HepG2 (cell line): ENCODE data around the gene NDUFB10. TPM values are rescaled to one million over a fixed set of nuclear protein-coding genes. Genes with fewer than 3 reads are reported as not detected.

Source experiments
- ERF ChIP-seq: IDR thresholded peaks from 2 replicates; pipeline ENCODE4 v1.6.1; 2018; ENCODE audit warnings: missing biosample characterization, missing genetic modification reagents
- FIP1L1 ChIP-seq: fragments of 200-400 bp; formaldehyde crosslinking; IDR thresholded peaks from 2 replicates; pipeline ENCODE4 v1.6.1; 2018; ENCODE audit warnings: low read depth, mild to moderate bottlenecking, low read length, moderate library complexity, borderline replicate concordance; ENCODE audit not compliant: insufficient read depth
- GMEB2 ChIP-seq: IDR thresholded peaks from 2 replicates; pipeline ENCODE4 v1.6.1; 2016; ENCODE audit warnings: missing biosample characterization, missing genetic modification reagents, low read depth
- HES4 ChIP-seq: sonication (generic); formaldehyde crosslinking; IDR thresholded peaks from 2 replicates; pipeline ENCODE4 v1.9.0; 2021; ENCODE audit warnings: mild to moderate bottlenecking, missing genetic modification reagents, borderline replicate concordance
- JDP2 ChIP-seq: sonication (generic); formaldehyde crosslinking; IDR thresholded peaks from 2 replicates; pipeline ENCODE4 v1.8.1; 2022; ENCODE audit warnings: missing genetic modification reagents, borderline replicate concordance
- KDM4B ChIP-seq: sonication (generic); formaldehyde crosslinking; IDR thresholded peaks from 2 replicates; pipeline ENCODE4 v1.4.0; 2020; ENCODE audit warnings: missing genetic modification reagents
- MLX ChIP-seq: IDR thresholded peaks from 2 replicates; pipeline ENCODE4 v1.6.1; 2016
- MXD3 ChIP-seq: IDR thresholded peaks from 2 replicates; pipeline ENCODE4 v1.6.1; 2016; ENCODE audit warnings: mild to moderate bottlenecking, missing biosample characterization, missing genetic modification reagents
- POLR2AphosphoS2 ChIP-seq: IDR thresholded peaks from 2 replicates; pipeline ENCODE4 v1.6.1; 2011; ENCODE audit warnings: low read depth, low read length, improper control_type of control experiment
- SALL1 ChIP-seq: sonication (generic); formaldehyde crosslinking; IDR thresholded peaks from 2 replicates; pipeline ENCODE4 v1.8.0; 2022; ENCODE audit warnings: mild to moderate bottlenecking, missing genetic modification reagents
- SRF ChIP-seq: IDR thresholded peaks from 2 replicates; pipeline ENCODE4 v1.6.1; 2011; ENCODE audit warnings: mild to moderate bottlenecking, low read depth, low read length, moderate library complexity
- TFE3 ChIP-seq: IDR thresholded peaks from 2 replicates; pipeline ENCODE4 v1.6.1; 2016
- ZFP36 ChIP-seq: fragments of 150-350 bp; IDR thresholded peaks from 2 replicates; pipeline ENCODE4 v1.6.1; 2018; ENCODE audit warnings: borderline replicate concordance, low read length, low read depth; ENCODE audit not compliant: partially characterized antibody
- ZNF234 ChIP-seq: sonication (generic); formaldehyde crosslinking; conservative IDR thresholded peaks from 2 replicates; pipeline ENCODE4 v1.5.1; 2020; ENCODE audit warnings: mild to moderate bottlenecking, missing genetic modification reagents
- ZNF326 ChIP-seq: sonication (generic); formaldehyde crosslinking; IDR thresholded peaks from 2 replicates; pipeline ENCODE4 v1.4.0; 2020; ENCODE audit warnings: missing genetic modification reagents, borderline replicate concordance
- ZNF354B ChIP-seq: sonication (generic); formaldehyde crosslinking; IDR thresholded peaks from 2 replicates; pipeline ENCODE4 v1.8.0; 2022; ENCODE audit warnings: mild to moderate bottlenecking, missing genetic modification reagents
- ZNF468 ChIP-seq: sonication (generic); formaldehyde crosslinking; IDR thresholded peaks from 2 replicates; pipeline ENCODE4 v1.8.0; 2022; ENCODE audit warnings: mild to moderate bottlenecking, moderate library complexity, missing genetic modification reagents
- ZNF530 ChIP-seq: sonication (generic); formaldehyde crosslinking; IDR thresholded peaks from 2 replicates; pipeline ENCODE4 v1.5.0; 2020; ENCODE audit warnings: low read depth, mild to moderate bottlenecking, missing genetic modification reagents
- ZNF543 ChIP-seq: sonication (generic); formaldehyde crosslinking; IDR thresholded peaks from 2 replicates; pipeline ENCODE4 v1.4.0; 2020; ENCODE audit warnings: mild to moderate bottlenecking, missing genetic modification reagents
- ZNF605 ChIP-seq: sonication (generic); formaldehyde crosslinking; IDR thresholded peaks from 2 replicates; pipeline ENCODE4 v1.8.0; 2022; ENCODE audit warnings: mild to moderate bottlenecking, missing genetic modification reagents
- ZNF674 ChIP-seq: sonication (generic); formaldehyde crosslinking; IDR thresholded peaks from 2 replicates; pipeline ENCODE4 v1.5.0; 2020; ENCODE audit warnings: low read depth, mild to moderate bottlenecking, missing genetic modification reagents
- polyA plus RNA-seq, 8 experiments: library from polyadenylated mRNA; depleted of rRNA in 3 of 8; stranded (reverse) in 7 of 8; unstranded in 1 of 8; fragments of >200 nt; fragmentation: Illumina TruSeq in 4 of 8; extraction: Trizol in 4 of 8; gene quantifications; 2 replicates each; pipeline versions ENCODE4 v1.2.1 to v1.2.3, GENCODE V29; 2011 to 2016; ENCODE audit warnings: low read depth in 4 of 8, missing spikeins in 1 of 8, mixed read lengths in 1 of 8; ENCODE audit not compliant: insufficient read depth in 1 of 8
- total RNA-seq, 5 experiments: library from RNA; depleted of rRNA; stranded (reverse); fragments of >200 nt; fragmentation: Illumina TruSeq; extraction: Trizol; gene quantifications; 2 replicates each; pipeline ENCODE4 v1.2.3, GENCODE V29; 2016; ENCODE audit warnings: low read depth in 1 of 5
- TF ChIP-seq, protein P1 (sequence below): sonication (generic); formaldehyde crosslinking; IDR thresholded peaks from 2 replicates; pipeline ENCODE4 v1.4.0; 2020; ENCODE audit warnings: missing genetic modification reagents, mild to moderate bottlenecking, borderline replicate concordance
- TF ChIP-seq, protein P2 (sequence below): sonication (generic); formaldehyde crosslinking; IDR thresholded peaks from 2 replicates; pipeline ENCODE4 v1.5.0; 2020; ENCODE audit warnings: missing genetic modification reagents

The NDUFB10 gene
- total and polyA plus RNA-seq, 2 of the 13 experiments (the other 11 are each of a cell fraction or from before 2014, with no cell fraction given): 68.6 to 157 TPM

DNA sequence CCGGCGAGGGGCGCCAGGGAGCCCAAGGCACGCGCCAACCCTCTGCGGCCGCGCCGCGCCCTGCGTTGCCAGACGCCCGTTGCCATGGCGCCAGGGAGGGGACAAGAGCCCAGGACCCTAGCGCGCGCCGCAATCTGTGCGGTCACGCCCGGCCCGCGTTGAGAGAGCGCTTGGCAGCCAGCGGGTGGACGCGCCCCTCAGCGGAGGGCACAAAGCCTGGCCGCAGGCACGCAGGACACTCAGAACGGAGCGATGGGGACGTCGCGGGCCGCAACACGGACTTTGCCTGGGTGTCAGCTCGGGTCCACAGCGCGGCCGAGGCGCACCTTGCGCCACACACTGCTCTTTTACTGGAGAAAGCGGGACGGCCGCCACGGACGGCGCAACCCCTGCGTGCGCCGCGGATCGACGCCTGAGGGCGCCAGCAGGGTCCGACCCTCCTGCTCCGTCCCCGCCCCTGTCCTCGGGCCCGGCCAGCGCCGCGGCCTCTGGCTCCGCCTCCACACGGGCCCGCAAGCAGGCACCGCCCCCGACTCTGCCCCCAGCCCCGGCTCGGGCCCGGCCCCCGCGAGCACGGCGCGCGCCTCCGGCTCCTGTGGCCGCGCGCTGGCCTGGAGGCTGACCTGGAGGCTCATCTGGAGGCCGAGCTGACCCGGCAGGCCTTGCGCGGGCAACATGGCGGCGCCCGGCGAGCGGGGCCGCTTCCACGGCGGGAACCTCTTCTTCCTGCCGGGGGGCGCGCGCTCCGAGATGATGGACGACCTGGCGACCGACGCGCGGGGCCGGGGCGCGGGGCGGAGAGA is 24.4 kb downstream of the NDUFB10 start, which contains the start of gene GFER (continued):
- no peak for TF ChIP-seq ZNF530 (CRISPR knock-in tag)
- peak; percentile 64; the same call in 1 of the 2 replicates for TF ChIP-seq HES4 (CRISPR knock-in tag)
- no peak for TF ChIP-seq SRF
- TF ChIP-seq, protein P1, sequence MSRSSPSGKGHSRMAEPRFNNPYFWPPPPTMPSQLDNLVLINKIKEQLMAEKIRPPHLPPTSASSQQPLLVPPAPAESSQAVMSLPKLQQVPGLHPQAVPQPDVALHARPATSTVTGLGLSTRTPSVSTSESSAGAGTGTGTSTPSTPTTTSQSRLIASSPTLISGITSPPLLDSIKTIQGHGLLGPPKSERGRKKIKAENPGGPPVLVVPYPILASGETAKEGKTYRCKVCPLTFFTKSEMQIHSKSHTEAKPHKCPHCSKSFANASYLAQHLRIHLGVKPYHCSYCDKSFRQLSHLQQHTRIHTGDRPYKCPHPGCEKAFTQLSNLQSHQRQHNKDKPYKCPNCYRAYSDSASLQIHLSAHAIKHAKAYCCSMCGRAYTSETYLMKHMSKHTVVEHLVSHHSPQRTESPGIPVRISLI (CRISPR knock-in tag): no peak; the same call in 1 of the 2 replicates
- TF ChIP-seq POLR2AphosphoS2: no peak
- no peak for TF ChIP-seq ZFP36
- TF ChIP-seq ZNF605 (CRISPR knock-in tag): peak; percentile 81; the same call in 1 of the 2 replicates
- peak; percentile 82; the same call in 1 of the 2 replicates for TF ChIP-seq FIP1L1
- peak; percentile 77; the same call in 1 of the 2 replicates for TF ChIP-seq ERF (CRISPR knock-in tag)
- TF ChIP-seq ZNF234 (CRISPR knock-in tag): peak; percentile 78; the same call in 1 of the 2 replicates
- TF ChIP-seq MXD3 (CRISPR knock-in tag): peak; percentile 80
- TF ChIP-seq ZNF543 (CRISPR knock-in tag): no peak; the same call in 1 of the 2 replicates
- TF ChIP-seq JDP2 (CRISPR knock-in tag): no peak
- TF ChIP-seq, protein P2, sequence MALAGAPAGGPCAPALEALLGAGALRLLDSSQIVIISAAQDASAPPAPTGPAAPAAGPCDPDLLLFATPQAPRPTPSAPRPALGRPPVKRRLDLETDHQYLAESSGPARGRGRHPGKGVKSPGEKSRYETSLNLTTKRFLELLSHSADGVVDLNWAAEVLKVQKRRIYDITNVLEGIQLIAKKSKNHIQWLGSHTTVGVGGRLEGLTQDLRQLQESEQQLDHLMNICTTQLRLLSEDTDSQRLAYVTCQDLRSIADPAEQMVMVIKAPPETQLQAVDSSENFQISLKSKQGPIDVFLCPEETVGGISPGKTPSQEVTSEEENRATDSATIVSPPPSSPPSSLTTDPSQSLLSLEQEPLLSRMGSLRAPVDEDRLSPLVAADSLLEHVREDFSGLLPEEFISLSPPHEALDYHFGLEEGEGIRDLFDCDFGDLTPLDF (CRISPR knock-in tag): no peak; the same call in 1 of the 2 replicates
- TF ChIP-seq TFE3 (CRISPR knock-in tag): no peak
- no peak for TF ChIP-seq KDM4B (CRISPR knock-in tag)
- no peak for TF ChIP-seq ZNF674 (CRISPR knock-in tag)
- peak; percentile 52 for TF ChIP-seq SALL1 (CRISPR knock-in tag)
- TF ChIP-seq MLX (CRISPR knock-in tag): no peak
- TF ChIP-seq ZNF326 (CRISPR knock-in tag): peak; percentile 82
- TF ChIP-seq GMEB2 (CRISPR knock-in tag): no peak
- 0 out of 2 replicates have a peak, but pooled peaks have one; percentile 14 for TF ChIP-seq ZNF468
- TF ChIP-seq ZNF354B (CRISPR knock-in tag): no peak
